Testis (tissue), 5 donors: Measurements from ENCODE around the gene BCOR. TPM values are rescaled to one million over a fixed set of nuclear protein-coding genes. Genes with fewer than 3 reads are reported as not detected.
A peak's percentile ranks its signal among the peaks of the same experiment; 100 is the strongest.

Experiments
- DNase-seq: peaks from one replicate; pipeline ENCODE4 v3.0.0-alpha.2; 2019
- H3K27ac ChIP-seq, 2 donors: fragments of 200-600 bp; sonication (generic); one replicate each; pipeline ENCODE4 v1.5.1; 2019
- H3K27me3 ChIP-seq: fragments of 200-600 bp; sonication (generic); one replicate; pipeline ENCODE4 v1.5.1; 2019
- H3K36me3 ChIP-seq: fragments of 200-600 bp; sonication (generic); one replicate; pipeline ENCODE4 v1.5.1; 2017; ENCODE audit warnings: low read depth; ENCODE audit errors: missing control alignments
- H3K4me1 ChIP-seq: fragments of 200-600 bp; sonication (generic); one replicate; pipeline ENCODE4 v1.5.1; 2019
- H3K4me3 ChIP-seq, 2 donors: fragments of 200-600 bp; sonication (generic); one replicate each; pipeline ENCODE4 v1.5.1; 2017 to 2019
- H3K9me3 ChIP-seq: fragments of 200-600 bp; sonication (generic); one replicate; pipeline ENCODE4 v1.5.1; 2017
- CTCF ChIP-seq, 3 experiments: fragments of 450-650 bp in 2 of 3; fragments of 200-600 bp in 1 of 3; sonication (generic) in 1 of 3; IDR thresholded peaks; one replicate each; pipeline ENCODE4 v1.5.1; 2016 to 2019; ENCODE audit warnings: antibody characterized with exemption in 3 of 3, mild to moderate bottlenecking in 2 of 3, moderate library complexity in 1 of 3
- POLR2A ChIP-seq: fragments of 450-650 bp; IDR thresholded peaks from one replicate; pipeline ENCODE4 v1.6.1; 2017; ENCODE audit warnings: antibody characterized with exemption, mild to moderate bottlenecking, moderate library complexity
- WGBS, 2 donors: methylation state at CpG; one replicate each; pipeline ENCODE4 v1.1.5; 2018; 5-methylcytosine and 5-hydroxymethylcytosine counted together
- intact Hi-C: fragments of 100-400 bp; cut with DNase I; formaldehyde crosslinking; loops from one replicate; pipeline ENCODE4 v1.15.1; 2023; ENCODE audit warnings: low total_unique reads
- long read RNA-seq, 2 donors: transcript quantifications; one replicate each; lab custom pipeline, GENCODE V29; 2026
- polyA plus RNA-seq: library from polyadenylated mRNA; stranded (reverse); fragments of 350-450 nt; fragmentation: Illumina TruSeq; extraction: RNeasy Lipid Tissue Mini Kit (QIAGEN cat#74804); gene quantifications from one replicate; pipeline ENCODE4 v1.2.3, GENCODE V29; 2014; ENCODE audit warnings: low read depth, low replicate concordance; ENCODE audit not compliant: insufficient read depth
- total RNA-seq, 2 donors: library from RNA; depleted of rRNA; stranded (reverse); fragments of >200 nt; gene quantifications; one replicate each; pipeline ENCODE4 v1.2.3, GENCODE V29; 2016

BCOR gene
- total RNA-seq (10 to 100 TPM; 46.8 to 69.6 TPM), polyA plus RNA-seq (26.4 TPM)
- long read RNA-seq, donor 1, partial matches to known transcripts: 6 of 6 reads
- long read RNA-seq, donor 1, other reads (novel, unspliced or antisense): 0 of 6 reads
- long read RNA-seq, donor 2: 0 reads

DNA sequence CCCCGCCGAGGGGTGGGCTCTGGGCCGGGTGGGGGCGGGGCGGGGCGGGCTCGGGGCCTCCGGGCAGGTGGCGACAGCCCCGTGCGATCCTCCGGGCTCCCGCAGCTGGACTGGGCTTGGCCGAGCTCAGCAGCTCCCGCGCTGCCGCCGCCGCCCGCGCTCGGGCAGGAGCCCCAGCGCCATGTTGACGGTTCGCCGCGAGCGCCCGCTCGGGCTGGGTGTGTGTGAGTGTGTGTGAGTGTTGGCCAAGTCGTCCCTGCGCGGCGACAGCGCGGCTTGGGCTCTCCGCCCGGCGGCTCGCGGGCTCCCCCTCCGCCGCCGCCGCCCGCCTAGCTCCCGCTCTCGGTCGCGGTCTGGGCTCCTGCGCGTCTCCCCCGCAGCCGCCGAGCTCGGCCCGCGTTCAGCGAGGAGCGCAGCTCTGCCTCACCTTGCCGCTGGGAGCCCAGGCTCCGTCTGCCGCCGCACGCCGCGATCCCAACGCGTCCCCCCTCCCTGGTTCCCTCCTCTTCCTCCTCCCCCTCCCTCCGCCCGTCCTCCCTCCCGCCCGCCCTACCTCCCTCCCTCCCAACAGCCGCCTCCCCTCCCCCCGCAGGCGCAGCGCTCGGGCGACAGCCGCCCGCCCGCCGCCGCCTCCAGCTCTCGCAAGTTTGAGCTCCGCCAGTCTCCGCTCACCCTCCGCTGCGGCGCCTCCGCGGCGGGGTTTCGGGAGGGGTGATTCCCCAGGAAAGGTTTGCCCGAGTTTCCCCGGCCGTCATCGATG, at the start of gene BCOR:
TSS of gene BCOR (minus strand) at position 455 of the 760 bp plus-strand sequence. CDS start 20,029 bp downstream, outside the sequence.
- peaks cover 8% of the 10 kb centered on the region for H3K4me1 ChIP-seq

GRCh38 chrX:40147126-40147952, 49.6 kb upstream of the BCOR start:
- peaks cover 3% of the 10 kb centered on the region for H3K4me1 ChIP-seq
- no peak overlapping the region for H3K27ac ChIP-seq
- 57 to 76% methylated on average over 16 to 35 of the region's 50 CpGs for WGBS, 2 donors
- no peaks in the 10 kb centered on the region for H3K36me3 ChIP-seq
- peak; percentile 28 for DNase-seq
- intact Hi-C loops: no loop called here
- H3K9me3 ChIP-seq: no peaks in the 10 kb centered on the region
- H3K27me3 ChIP-seq: no peaks in the 10 kb centered on the region
- no peak for TF ChIP-seq CTCF (IDR thresholded peaks at IDR 0.05)
- no peak for TF ChIP-seq POLR2A
- no peak overlapping the region for H3K4me3 ChIP-seq

More for the DNA sequence above, at the start of gene BCOR:
- Histone ChIP-seq H3K36me3 (no peaks in the 10 kb centered on the region), H3K9me3 (no peaks in the 10 kb centered on the region), H3K27me3 (no peaks in the 10 kb centered on the region), H3K4me3 (peak within 1 kb of the TSS; percentile 60 to 81), H3K27ac (peak within 1 kb of the TSS; percentile 63 to 78)
- peak; percentile 71 for DNase-seq
- 1% methylated on average over 26 of the region's 98 CpGs; no CpG with 5 or more reads in 1 of the 2 donors for WGBS, 2 donors
- TF ChIP-seq POLR2A (no peak), CTCF (IDR thresholded peaks at IDR 0.05) (no peak)
- intact Hi-C loops: loop anchor here (10.0 kb wide), 1 partner anchor 83 kb away; no protein-coding TSS in a partner anchor

- H3K36me3 ChIP-seq: no peaks in the 10 kb centered on the region
- peak overlapping the region; percentile 24 to 54 for H3K4me3 ChIP-seq
- 0 to 15% methylated on average over 5 to 25 of the region's 77 CpGs for WGBS, 2 donors
- H3K27ac ChIP-seq: no peak overlapping the region
- TF ChIP-seq POLR2A: no peak
- no peak for TF ChIP-seq CTCF (IDR thresholded peaks at IDR 0.05)
- DNase-seq: peak; percentile 73
- H3K4me1 ChIP-seq: no peaks in the 10 kb centered on the region
- no peaks in the 10 kb centered on the region for H3K27me3 ChIP-seq
- no peaks in the 10 kb centered on the region for H3K9me3 ChIP-seq
- intact Hi-C loops: no loop called here
Observed at GRCh38 chrX:40146262-40147125, 48.7 kb upstream of the BCOR start.

DNA sequence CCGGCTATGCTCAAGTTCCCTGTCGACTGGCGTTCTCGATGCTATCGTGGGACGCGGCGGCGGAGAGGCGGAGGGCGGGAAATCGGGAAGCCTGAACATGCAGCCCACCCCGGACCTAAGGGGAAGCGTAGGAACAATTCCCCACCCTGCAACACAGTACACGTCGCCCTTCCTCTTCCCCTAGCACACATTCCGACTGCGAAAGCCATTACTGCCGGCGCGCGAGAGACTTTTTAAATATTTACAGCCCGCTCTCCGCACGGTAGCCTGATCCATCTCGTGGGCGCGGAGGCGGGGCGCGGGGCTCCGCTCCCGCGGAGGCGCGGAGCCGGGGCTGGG, 48.1 kb upstream of the BCOR start:
- intact Hi-C loops: no loop called here

More for the DNA sequence above, 48.1 kb upstream of the BCOR start:
- TF ChIP-seq CTCF (IDR thresholded peaks at IDR 0.05): no peak
- H3K36me3 ChIP-seq: no peaks in the 10 kb centered on the region
- 20% methylated on average over 4 of the region's 37 CpGs; no CpG with 5 or more reads in 1 of the 2 donors for WGBS, 2 donors
- H3K4me3 ChIP-seq: peak overlapping the region; percentile 24 to 54
- no peaks in the 10 kb centered on the region for H3K27me3 ChIP-seq
- H3K9me3 ChIP-seq: no peaks in the 10 kb centered on the region
- H3K4me1 ChIP-seq: no peaks in the 10 kb centered on the region
- no peak for DNase-seq
- H3K27ac ChIP-seq: no peak overlapping the region
